Skeletal muscle satellite cell (primary cell): ENCODE measurements around the gene SERPINA9.
"Not testable (repeated sequence)": the region's sequence is repeated elsewhere in the genome, so short reads cannot be mapped to it uniquely, and the experiment has no call there.

Experiments
- H3K27me3 ChIP-seq: 2 replicates; pipeline ENCODE4 v1.7.0; 2013; ENCODE audit warnings: low read length; ENCODE audit not compliant: control insufficient read depth, insufficient read depth
- H3K36me3 ChIP-seq: 2 replicates; pipeline ENCODE4 v1.7.0; 2013; ENCODE audit warnings: mild to moderate bottlenecking, control low read depth, low read length; ENCODE audit not compliant: insufficient read depth
- H3K4me1 ChIP-seq: 2 replicates; pipeline ENCODE4 v1.7.0; 2013; ENCODE audit warnings: low read length; ENCODE audit not compliant: control insufficient read depth, insufficient read depth
- H3K4me2 ChIP-seq: 2 replicates; pipeline ENCODE4 v1.7.0; 2013; ENCODE audit warnings: mild to moderate bottlenecking, low read length
- H3K4me3 ChIP-seq: 2 replicates; pipeline ENCODE4 v1.7.0; 2013; ENCODE audit warnings: low read length
- H3K9ac ChIP-seq: 2 replicates; pipeline ENCODE4 v1.7.0; 2013; ENCODE audit warnings: mild to moderate bottlenecking, low read depth, low read length, moderate library complexity
- H3K9me3 ChIP-seq: replicated peaks from 2 replicates; pipeline ENCODE4 v1.7.0; 2013; ENCODE audit warnings: mild to moderate bottlenecking, control low read depth, low read length

SERPINA9 gene

DNA sequence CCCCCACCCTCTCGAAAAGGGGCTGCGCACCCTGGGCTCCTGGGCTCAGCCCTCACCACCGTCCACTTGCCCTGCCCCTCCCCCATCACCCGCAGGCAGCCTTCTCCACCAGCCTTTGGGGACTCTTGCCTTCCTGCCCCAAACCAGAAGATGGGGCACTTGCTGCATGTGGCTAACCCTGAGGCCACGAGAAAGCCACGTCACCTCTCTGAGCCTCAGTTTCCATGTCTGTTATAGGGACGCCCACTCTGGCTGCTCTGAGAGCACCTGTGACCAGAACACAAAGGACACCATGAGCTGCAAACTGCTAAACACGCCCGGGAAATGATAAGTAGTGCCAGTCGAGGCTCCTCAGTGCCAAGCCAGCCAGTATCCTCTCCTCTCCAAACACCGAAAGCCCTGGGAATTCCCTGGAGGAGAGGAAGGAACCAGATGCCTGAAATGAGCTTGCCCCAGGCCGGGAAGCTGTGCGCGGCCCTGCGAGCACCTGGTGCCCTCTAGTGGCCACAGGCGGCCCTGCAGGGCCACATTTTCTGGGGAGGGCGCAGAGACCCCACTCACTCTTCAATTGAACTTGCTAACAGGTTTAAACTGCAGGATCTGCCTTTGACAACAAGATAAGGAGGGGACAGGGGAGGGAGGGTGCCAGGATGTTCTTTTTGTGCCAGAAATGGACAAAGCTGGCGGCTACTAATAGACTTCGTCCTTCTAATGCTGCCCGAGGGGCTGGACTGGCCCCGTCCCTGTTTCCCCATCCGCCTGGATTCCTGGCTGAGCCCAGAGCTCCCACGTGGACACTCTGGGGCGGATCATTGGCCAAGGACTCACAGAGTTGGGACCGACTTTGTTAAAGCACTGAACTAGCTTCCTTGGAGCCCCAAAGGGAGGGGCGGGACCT is 10.2 kb upstream of the SERPINA9 start:
- Histone ChIP-seq H3K27me3 (no peaks in the 10 kb centered on the region), H3K9ac (peak overlapping the region; percentile 64), H3K4me2 (peak overlapping the region; percentile 77), H3K36me3 (no peaks in the 10 kb centered on the region), H3K4me1 (peaks cover 52% of the 10 kb centered on the region), H3K4me3 (peak overlapping the region; percentile 47), H3K9me3 (no peaks in the 10 kb centered on the region)

DNA sequence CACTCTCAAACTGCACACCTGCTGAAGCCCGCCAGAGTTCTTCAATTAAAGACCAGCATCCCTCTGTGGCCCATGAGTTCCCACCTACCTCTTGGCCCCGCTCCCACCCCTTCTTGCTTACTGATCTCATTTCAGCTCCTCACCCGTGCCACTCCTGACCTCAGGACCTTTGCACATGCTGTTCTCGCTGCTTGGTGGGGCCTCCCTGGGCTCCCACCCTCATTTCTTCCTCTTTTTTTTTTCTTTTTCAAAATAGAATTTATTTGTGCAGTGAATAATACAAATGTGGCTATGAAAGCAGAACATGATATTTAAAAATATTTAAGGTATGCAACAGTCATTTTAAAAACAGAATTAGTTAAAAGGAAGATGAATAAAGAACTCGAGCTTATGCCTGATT is 8.5 kb upstream of the SERPINA9 start:
- Histone ChIP-seq H3K4me2 (peak overlapping the region; percentile 63), H3K27me3 (no peaks in the 10 kb centered on the region), H3K4me3 (peak overlapping the region; percentile 25), H3K4me1 (peaks cover 63% of the 10 kb centered on the region), H3K9ac (peak overlapping the region; percentile 70), H3K9me3 (no peaks in the 10 kb centered on the region), H3K36me3 (no peaks in the 10 kb centered on the region)

DNA sequence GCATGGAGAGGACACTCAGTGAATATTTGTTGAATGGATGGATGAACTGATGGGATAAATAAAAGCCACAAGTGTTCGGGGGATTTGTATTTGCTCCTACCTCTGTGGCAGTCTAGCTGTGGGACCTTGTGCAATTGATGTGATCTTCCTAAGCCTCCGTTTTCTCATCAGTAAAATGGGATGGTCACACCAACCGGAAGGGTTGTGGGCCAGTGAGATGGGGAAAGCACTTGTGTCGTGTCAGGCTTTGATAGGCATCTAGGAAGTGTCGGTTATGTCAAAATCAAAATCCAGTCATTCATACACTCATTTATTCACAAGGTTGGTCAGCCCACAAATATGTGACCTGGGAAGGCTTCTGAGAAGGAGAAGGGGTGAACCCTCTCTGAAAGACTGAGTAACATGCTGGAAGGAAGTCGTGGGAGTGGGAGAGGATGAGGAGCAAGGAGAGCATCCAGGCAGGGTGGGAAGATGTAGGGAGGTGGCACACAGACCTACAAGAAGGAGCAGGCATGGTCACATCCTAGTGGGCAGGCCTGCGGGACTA is 7.8 kb upstream of the SERPINA9 start:
- no peaks in the 10 kb centered on the region for H3K36me3 ChIP-seq
- H3K9ac ChIP-seq, result peak overlapping the region; percentile 70
- H3K4me2 ChIP-seq, result peak overlapping the region; percentile 63
- no peaks in the 10 kb centered on the region for H3K27me3 ChIP-seq
- peak overlapping the region; percentile 25 for H3K4me3 ChIP-seq
- H3K4me1 ChIP-seq, result peaks cover 63% of the 10 kb centered on the region
- peaks cover 4% of the 10 kb centered on the region for H3K9me3 ChIP-seq

- Histone ChIP-seq H3K27me3 (no peaks in the 10 kb centered on the region), H3K9ac (no peak overlapping the region)
Observed at GRCh38 chr14:94483071-94483451, 7.1 kb upstream of the SERPINA9 start.

GRCh38 chr14:94482132-94483070 is 6.4 kb upstream of the SERPINA9 start:
- not testable (repeated sequence) for H3K27me3 ChIP-seq, H3K36me3 ChIP-seq, H3K4me3 ChIP-seq, H3K9me3 ChIP-seq
- H3K9ac ChIP-seq, result peak overlapping the region; percentile 13
- H3K4me2 ChIP-seq, result peak overlapping the region; percentile 65
- peaks cover 63% of the 10 kb centered on the region for H3K4me1 ChIP-seq

More at GRCh38 chr14:94483071-94483451, 7.1 kb upstream of the SERPINA9 start:
- Histone ChIP-seq H3K9me3 (peaks cover 7% of the 10 kb centered on the region), H3K4me1 (peaks cover 63% of the 10 kb centered on the region), H3K36me3 (no peaks in the 10 kb centered on the region), H3K4me2 (no peak overlapping the region), H3K4me3 (no peak overlapping the region)

DNA sequence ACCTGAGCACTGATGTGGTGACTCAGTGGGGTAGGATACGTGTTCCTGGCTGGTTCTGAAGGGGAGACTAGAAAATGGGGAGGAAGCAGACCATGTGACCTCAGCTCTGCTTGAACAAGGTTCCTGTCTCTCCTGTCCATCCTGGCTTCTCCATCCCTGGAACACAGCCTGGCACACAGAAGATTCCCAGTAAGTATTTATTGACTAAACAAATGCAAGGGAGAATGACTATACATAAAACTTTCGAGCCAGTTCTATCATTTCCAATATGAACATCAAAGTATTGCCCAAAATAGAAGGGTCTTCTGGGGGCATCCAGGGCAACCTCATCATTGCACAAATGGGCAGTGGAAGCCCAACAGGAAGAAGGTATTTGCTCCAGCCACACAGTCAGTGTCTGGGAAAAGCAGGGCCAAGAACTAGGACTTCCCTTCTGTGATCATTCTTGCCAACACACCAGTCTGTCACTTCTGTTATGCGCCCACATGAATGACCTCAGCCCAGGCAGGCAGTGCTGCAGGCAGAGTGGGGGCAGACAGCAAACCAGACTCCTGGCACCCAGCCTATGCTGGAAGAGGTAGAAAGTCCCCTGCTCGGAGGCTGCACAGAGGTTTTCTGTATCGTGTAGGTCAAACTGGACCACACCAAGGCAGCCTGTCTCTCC is 5.6 kb upstream of the SERPINA9 start:
- Histone ChIP-seq H3K27me3 (no peaks in the 10 kb centered on the region), H3K4me3 (peak overlapping the region; percentile 27)

DNA sequence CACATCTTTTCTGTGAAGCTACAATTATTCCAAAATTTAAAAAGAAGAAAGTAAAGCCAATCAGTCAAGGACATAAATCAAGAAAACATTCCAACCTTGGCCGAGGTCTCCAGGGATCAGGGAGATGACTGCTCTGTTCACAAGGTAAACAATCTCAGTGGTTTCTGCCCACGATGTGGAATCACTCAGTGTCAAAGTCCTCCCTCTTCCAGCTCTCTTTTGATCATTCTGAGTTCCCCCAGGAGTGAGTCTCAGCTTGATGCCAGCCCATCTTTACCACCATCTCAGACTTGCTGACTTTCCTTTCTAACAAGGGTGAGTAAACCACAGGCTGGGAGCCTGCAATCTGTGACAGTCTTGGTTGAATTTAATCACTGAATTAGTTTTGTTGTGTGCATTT is 4.8 kb upstream of the SERPINA9 start:
- H3K36me3 ChIP-seq, result no peaks in the 10 kb centered on the region
- H3K27me3 ChIP-seq, result no peaks in the 10 kb centered on the region
- H3K4me3 ChIP-seq, result peak overlapping the region; percentile 27
- H3K9ac ChIP-seq, result peak overlapping the region; percentile 64
- H3K4me2 ChIP-seq, result peak overlapping the region; percentile 65
- H3K4me1 ChIP-seq, result peaks cover 52% of the 10 kb centered on the region
- H3K9me3 ChIP-seq, result peaks cover 7% of the 10 kb centered on the region

More for the DNA sequence above, 5.6 kb upstream of the SERPINA9 start:
- peak overlapping the region; percentile 64 for H3K9ac ChIP-seq
- H3K4me2 ChIP-seq, result peak overlapping the region; percentile 65
- H3K4me1 ChIP-seq, result peaks cover 57% of the 10 kb centered on the region
- H3K9me3 ChIP-seq, result peaks cover 7% of the 10 kb centered on the region
- no peaks in the 10 kb centered on the region for H3K36me3 ChIP-seq

- no peak overlapping the region for H3K4me2 ChIP-seq
- H3K4me1 ChIP-seq, result peaks cover 51% of the 10 kb centered on the region
- H3K27me3 ChIP-seq, result no peaks in the 10 kb centered on the region
- H3K9ac ChIP-seq, result no peak overlapping the region
- peaks cover 7% of the 10 kb centered on the region for H3K9me3 ChIP-seq
- H3K4me3 ChIP-seq, result no peak overlapping the region
- no peaks in the 10 kb centered on the region for H3K36me3 ChIP-seq
Observed at GRCh38 chr14:94478420-94478819, 2.4 kb upstream of the SERPINA9 start.

DNA sequence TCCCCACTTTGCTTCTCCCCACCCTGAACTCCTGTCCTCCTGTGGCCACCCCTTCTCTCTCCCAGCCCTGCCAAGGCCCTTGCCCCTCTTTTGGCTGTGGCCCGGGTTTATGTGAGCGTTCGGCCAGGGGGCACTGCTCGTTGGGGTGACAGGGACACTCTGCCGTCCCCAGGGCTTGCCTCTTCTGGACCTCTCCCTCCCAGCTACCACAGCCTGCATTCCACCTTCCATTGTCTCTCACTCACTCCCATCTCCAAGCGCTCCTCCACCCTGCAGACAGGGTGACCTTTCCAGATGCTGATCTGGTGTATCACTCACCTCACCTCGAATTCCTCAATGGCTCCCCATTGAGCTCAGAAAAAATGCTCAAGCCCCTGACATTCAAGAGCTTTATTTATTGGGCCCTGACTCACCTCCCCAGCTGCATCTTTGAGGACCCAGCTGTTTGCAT is 1.4 kb downstream of the SERPINA9 start:
- Histone ChIP-seq H3K4me1 (peaks cover 24% of the 10 kb centered on the region), H3K27me3 (no peaks in the 10 kb centered on the region), H3K9ac (peak overlapping the region; percentile 7), H3K4me3 (no peak overlapping the region), H3K9me3 (peaks cover 7% of the 10 kb centered on the region), H3K36me3 (no peaks in the 10 kb centered on the region), H3K4me2 (no peak overlapping the region)

- Histone ChIP-seq H3K36me3 (no peaks in the 10 kb centered on the region), H3K4me2 (no peak overlapping the region), H3K27me3 (no peaks in the 10 kb centered on the region), H3K4me3 (no peak overlapping the region), H3K9ac (peak overlapping the region; percentile 7), H3K9me3 (peaks cover 3% of the 10 kb centered on the region), H3K4me1 (peaks cover 24% of the 10 kb centered on the region)
Observed at GRCh38 chr14:94473666-94474410, 2.2 kb downstream of the SERPINA9 start.
